Coronary artery (tissue), 2 donors: Measurements from ENCODE around the gene NEBL.

Experiments used
- DNase-seq: peaks from one replicate; pipeline ENCODE4 v3.0.0-alpha.2; 2017; ENCODE audit warnings: low spot score
- H3K27ac ChIP-seq, 2 donors: fragments of 200-600 bp; sonication (generic); one replicate each; pipeline ENCODE4 v1.5.1; 2016 to 2019
- H3K4me3 ChIP-seq: fragments of 200-600 bp; sonication (generic); 2 replicates; pipeline ENCODE4 v1.5.1; 2016; ENCODE audit warnings: mild to moderate bottlenecking, moderate library complexity
- TF ChIP-seq, protein P1 (sequence below): fragments of 200-600 bp; sonication (generic); IDR thresholded peaks from one replicate; pipeline ENCODE4 v1.5.1; 2019; ENCODE audit warnings: antibody characterized with exemption

Gene NEBL

DNA sequence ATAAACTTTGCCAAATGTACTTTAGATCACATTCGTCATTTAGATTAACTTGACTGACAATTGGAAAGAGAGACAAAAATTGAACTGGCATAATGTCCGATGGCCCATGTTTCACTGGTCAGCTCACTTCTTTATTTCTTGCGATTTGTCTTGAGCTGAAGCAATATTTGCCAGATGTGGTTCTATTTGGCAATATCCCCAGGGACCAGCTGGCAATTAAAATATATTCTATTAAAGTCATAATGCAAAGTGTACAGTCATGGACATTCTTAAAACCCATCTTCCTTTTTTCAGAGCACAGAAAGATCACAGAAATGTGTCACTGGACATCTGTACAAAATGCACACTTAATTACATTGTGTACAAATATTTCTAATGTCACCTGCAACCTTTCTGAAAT is 26.3 kb downstream of the NEBL start:
- Histone ChIP-seq H3K27ac (no peak overlapping the region), H3K4me3 (no peak overlapping the region)
- TF ChIP-seq, protein P1, sequence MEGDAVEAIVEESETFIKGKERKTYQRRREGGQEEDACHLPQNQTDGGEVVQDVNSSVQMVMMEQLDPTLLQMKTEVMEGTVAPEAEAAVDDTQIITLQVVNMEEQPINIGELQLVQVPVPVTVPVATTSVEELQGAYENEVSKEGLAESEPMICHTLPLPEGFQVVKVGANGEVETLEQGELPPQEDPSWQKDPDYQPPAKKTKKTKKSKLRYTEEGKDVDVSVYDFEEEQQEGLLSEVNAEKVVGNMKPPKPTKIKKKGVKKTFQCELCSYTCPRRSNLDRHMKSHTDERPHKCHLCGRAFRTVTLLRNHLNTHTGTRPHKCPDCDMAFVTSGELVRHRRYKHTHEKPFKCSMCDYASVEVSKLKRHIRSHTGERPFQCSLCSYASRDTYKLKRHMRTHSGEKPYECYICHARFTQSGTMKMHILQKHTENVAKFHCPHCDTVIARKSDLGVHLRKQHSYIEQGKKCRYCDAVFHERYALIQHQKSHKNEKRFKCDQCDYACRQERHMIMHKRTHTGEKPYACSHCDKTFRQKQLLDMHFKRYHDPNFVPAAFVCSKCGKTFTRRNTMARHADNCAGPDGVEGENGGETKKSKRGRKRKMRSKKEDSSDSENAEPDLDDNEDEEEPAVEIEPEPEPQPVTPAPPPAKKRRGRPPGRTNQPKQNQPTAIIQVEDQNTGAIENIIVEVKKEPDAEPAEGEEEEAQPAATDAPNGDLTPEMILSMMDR, result no peak
- no peak for DNase-seq

GRCh38 chr10:20863008-20863407 is 34.1 kb downstream of the NEBL start:
- H3K27ac ChIP-seq, result no peak overlapping the region
- H3K4me3 ChIP-seq, result no peak overlapping the region
- no peak for DNase-seq
- TF ChIP-seq, protein P1, result no peak

GRCh38 chr10:20858292-20859124 is 38.6 kb downstream of the NEBL start:
- DNase-seq, result no peak
- Histone ChIP-seq H3K4me3 (no peak overlapping the region), H3K27ac (no peak overlapping the region)
- TF ChIP-seq, protein P1, result no peak

DNA sequence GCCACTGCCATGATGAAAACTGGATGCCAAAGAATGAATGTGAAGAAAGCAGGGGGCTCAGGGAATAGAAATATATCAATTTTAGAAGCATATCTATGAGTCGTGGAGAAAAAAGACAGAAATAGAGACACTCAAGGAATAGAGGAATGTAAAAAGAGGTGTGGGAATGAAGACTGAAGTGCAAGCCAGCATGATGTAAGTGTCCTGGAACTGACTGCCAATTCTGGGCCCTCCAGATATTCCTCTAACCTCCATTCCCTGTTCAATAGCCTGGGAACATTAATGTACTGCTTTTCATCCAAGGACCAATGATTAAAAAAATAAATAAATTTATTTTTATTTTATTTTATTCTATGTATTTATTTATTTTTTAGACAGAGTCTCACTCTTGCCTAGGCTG is 40.6 kb downstream of the NEBL start:
- no peak overlapping the region for H3K27ac ChIP-seq
- TF ChIP-seq, protein P1, result no peak
- no peak overlapping the region for H3K4me3 ChIP-seq
- DNase-seq, result no peak

DNA sequence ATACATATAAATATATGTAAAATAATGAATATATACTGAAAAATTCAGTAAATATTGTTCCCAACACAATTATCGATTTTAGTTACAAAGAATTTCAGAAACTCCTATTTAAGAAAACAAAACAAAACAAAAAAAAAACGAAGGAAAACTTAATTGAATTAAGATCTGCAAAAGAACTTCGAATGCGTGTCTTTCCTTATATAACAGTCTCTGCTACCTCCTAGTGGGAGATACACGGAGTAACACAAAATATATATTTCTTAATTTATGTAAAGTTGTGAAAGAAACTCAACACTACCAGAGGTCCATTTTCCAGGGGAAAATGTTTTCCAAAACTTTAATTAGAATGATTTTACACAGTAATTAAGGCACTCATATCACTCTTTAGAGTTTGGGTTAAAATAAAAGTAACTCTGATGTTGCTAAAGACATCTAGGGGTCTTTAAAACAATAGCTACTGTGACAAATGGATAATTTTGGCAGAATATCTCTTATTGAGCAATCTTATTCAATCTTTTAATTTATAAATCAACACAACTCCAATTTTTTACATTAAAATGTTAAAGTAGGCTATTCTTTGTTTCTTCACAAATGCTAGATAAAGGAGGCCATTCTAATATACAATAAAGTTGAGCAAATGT is 41.6 kb downstream of the NEBL start:
- H3K27ac ChIP-seq, result no peak overlapping the region
- no peak for DNase-seq
- no peak overlapping the region for H3K4me3 ChIP-seq
- TF ChIP-seq, protein P1, result no peak

- TF ChIP-seq, protein P1, result no peak
- Histone ChIP-seq H3K27ac (no peak overlapping the region), H3K4me3 (no peak overlapping the region)
- no peak for DNase-seq
Measured at GRCh38 chr10:20853276-20853675, 43.8 kb downstream of the NEBL start.

- no peak for DNase-seq
- TF ChIP-seq, protein P1, result no peak
- H3K27ac ChIP-seq, result no peak overlapping the region
- H3K4me3 ChIP-seq, result no peak overlapping the region
Measured at GRCh38 chr10:20852303-20852702, 44.8 kb downstream of the NEBL start.
